Measurements from ENCODE around the gene RHCG.

RHCG gene

GRCh38 chr15:89496155-89497098 lies at the start of gene RHCG:
RHCG (minus strand) TSS chr15:89496583; CDS start chr15:89496544, 39 bp downstream.
- peak within 1 kb of the TSS; percentile 27 for H3K4me3 ChIP-seq (ENCODE audit: low read depth, low read length)

- no peak overlapping the region for H3K4me3 ChIP-seq (ENCODE audit: low read depth, low read length)
These were observed 47.0 kb upstream of the RHCG start for GRCh38 chr15:89543389-89543788.

- H3K4me3 ChIP-seq (ENCODE audit: low read depth, low read length) = no peak overlapping the region
These were observed 46.0 kb upstream of the RHCG start for GRCh38 chr15:89542369-89542768.

- H3K4me3 ChIP-seq (ENCODE audit: low read depth, low read length) = no peak overlapping the region
These were observed 42.6 kb upstream of the RHCG start for GRCh38 chr15:89539027-89539426.

GRCh38 chr15:89533861-89534544 lies 37.6 kb upstream of the RHCG start:
- H3K4me3 ChIP-seq (ENCODE audit: low read depth, low read length) = no peak overlapping the region

- no peak overlapping the region for H3K4me3 ChIP-seq (ENCODE audit: low read depth, low read length)
These were observed 35.6 kb upstream of the RHCG start for GRCh38 chr15:89531796-89532537.

- no peak overlapping the region for H3K4me3 ChIP-seq (ENCODE audit: low read depth, low read length)
These were observed 34.6 kb upstream of the RHCG start for GRCh38 chr15:89530976-89531375.

GRCh38 chr15:89528757-89529352 lies 32.5 kb upstream of the RHCG start:
- H3K4me3 ChIP-seq (ENCODE audit: low read depth, low read length) = no peak overlapping the region

GRCh38 chr15:89526601-89527441 lies 30.4 kb upstream of the RHCG start:
- H3K4me3 ChIP-seq (ENCODE audit: low read depth, low read length) = no peak overlapping the region

- H3K4me3 ChIP-seq (ENCODE audit: low read depth, low read length) = no peak overlapping the region
These were observed 29.8 kb upstream of the RHCG start for GRCh38 chr15:89526181-89526580.

GRCh38 chr15:89524184-89524583 lies 27.8 kb upstream of the RHCG start:
- H3K4me3 ChIP-seq (ENCODE audit: low read depth, low read length) = no peak overlapping the region

GRCh38 chr15:89523101-89523500 lies 26.7 kb upstream of the RHCG start:
- no peak overlapping the region for H3K4me3 ChIP-seq (ENCODE audit: low read depth, low read length)

GRCh38 chr15:89521605-89522004 lies 25.2 kb upstream of the RHCG start:
- H3K4me3 ChIP-seq (ENCODE audit: low read depth, low read length) = no peak overlapping the region

- no peak overlapping the region for H3K4me3 ChIP-seq (ENCODE audit: low read depth, low read length)
These were observed 19.1 kb upstream of the RHCG start for GRCh38 chr15:89515477-89515876.

GRCh38 chr15:89514596-89515406 lies 18.4 kb upstream of the RHCG start:
- no peak overlapping the region for H3K4me3 ChIP-seq (ENCODE audit: low read depth, low read length)

- no peak overlapping the region for H3K4me3 ChIP-seq (ENCODE audit: low read depth, low read length)
These were observed 17.8 kb upstream of the RHCG start for GRCh38 chr15:89514186-89514585.

GRCh38 chr15:89513284-89513683 lies 16.9 kb upstream of the RHCG start:
- H3K4me3 ChIP-seq (ENCODE audit: low read depth, low read length) = no peak overlapping the region

GRCh38 chr15:89512631-89513030 lies 16.2 kb upstream of the RHCG start:
- H3K4me3 ChIP-seq (ENCODE audit: low read depth, low read length) = no peak overlapping the region

- H3K4me3 ChIP-seq (ENCODE audit: low read depth, low read length) = no peak overlapping the region
These were observed 9.8 kb upstream of the RHCG start for GRCh38 chr15:89506026-89506686.

Data from iPS-11a (cell line).